ENCODE data around the gene DCTPP1. TPM values are rescaled to one million over a fixed set of nuclear protein-coding genes. Genes with fewer than 3 reads are reported as not detected.

Gene DCTPP1
- total RNA-seq, 1 experiment from 2014 or later = 120 TPM

DNA sequence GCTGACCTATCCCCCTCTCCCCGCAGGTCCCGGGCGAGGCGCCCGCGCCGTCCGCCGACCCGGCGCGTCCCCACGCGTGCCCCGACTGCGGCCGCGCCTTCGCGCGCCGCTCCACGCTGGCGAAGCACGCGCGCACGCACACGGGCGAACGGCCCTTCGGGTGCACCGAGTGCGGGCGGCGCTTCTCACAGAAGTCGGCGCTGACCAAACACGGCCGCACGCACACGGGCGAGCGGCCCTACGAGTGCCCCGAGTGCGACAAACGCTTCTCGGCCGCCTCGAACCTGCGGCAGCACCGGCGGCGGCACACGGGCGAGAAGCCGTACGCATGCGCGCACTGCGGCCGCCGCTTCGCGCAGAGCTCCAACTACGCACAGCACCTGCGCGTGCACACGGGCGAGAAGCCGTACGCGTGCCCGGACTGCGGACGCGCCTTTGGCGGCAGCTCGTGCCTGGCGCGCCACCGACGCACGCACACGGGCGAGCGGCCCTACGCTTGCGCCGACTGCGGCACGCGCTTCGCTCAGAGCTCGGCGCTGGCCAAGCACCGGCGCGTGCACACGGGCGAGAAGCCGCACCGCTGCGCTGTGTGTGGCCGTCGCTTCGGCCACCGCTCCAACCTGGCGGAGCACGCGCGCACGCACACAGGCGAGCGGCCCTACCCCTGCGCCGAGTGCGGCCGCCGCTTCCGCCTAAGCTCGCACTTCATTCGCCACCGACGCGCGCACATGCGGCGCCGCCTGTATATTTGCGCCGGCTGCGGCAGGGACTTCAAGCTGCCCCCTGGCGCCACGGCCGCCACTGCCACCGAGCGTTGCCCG, 12.1 kb downstream of the DCTPP1 start:
- H3K27me3 Mint-ChIP-seq (ENCODE audit: unreplicated experiment) = no peaks in the 10 kb centered on the region
- no TSS peak for BruUV-seq (replicated peaks)
- peak overlapping the region; percentile 64 for H3K4me3 Mint-ChIP-seq (ENCODE audit: low read depth, unreplicated experiment)
- H3K4me1 Mint-ChIP-seq (ENCODE audit: low read depth, unreplicated experiment) = peaks cover 26% of the 10 kb centered on the region
- intact Hi-C loops (cut with micrococcal nuclease; ENCODE audit: unreplicated experiment) = no loop called here
- DNase-seq = peak; percentile 94
- TF ChIP-seq, protein P1, sequence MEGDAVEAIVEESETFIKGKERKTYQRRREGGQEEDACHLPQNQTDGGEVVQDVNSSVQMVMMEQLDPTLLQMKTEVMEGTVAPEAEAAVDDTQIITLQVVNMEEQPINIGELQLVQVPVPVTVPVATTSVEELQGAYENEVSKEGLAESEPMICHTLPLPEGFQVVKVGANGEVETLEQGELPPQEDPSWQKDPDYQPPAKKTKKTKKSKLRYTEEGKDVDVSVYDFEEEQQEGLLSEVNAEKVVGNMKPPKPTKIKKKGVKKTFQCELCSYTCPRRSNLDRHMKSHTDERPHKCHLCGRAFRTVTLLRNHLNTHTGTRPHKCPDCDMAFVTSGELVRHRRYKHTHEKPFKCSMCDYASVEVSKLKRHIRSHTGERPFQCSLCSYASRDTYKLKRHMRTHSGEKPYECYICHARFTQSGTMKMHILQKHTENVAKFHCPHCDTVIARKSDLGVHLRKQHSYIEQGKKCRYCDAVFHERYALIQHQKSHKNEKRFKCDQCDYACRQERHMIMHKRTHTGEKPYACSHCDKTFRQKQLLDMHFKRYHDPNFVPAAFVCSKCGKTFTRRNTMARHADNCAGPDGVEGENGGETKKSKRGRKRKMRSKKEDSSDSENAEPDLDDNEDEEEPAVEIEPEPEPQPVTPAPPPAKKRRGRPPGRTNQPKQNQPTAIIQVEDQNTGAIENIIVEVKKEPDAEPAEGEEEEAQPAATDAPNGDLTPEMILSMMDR (IDR thresholded peaks at IDR 0.05; ENCODE audit: unreplicated experiment) = peak; percentile 24
- H3K27ac Mint-ChIP-seq (ENCODE audit: unreplicated experiment) = no peak overlapping the region
- peaks cover 64% of the 10 kb centered on the region for H3K36me3 Mint-ChIP-seq (ENCODE audit: insufficient read depth, unreplicated experiment)
- CTCF ChIA-PET = interaction anchor here (0.5 to 2.6 kb wide), 12 partner anchors 8 to 353 kb away, joined by 3 to 33 read pairs (median 6); partner anchors contain the start of genes DCTPP1 and ZNF771
- H3K9me3 Mint-ChIP-seq (ENCODE audit: low read depth, unreplicated experiment) = no peaks in the 10 kb centered on the region

DNA sequence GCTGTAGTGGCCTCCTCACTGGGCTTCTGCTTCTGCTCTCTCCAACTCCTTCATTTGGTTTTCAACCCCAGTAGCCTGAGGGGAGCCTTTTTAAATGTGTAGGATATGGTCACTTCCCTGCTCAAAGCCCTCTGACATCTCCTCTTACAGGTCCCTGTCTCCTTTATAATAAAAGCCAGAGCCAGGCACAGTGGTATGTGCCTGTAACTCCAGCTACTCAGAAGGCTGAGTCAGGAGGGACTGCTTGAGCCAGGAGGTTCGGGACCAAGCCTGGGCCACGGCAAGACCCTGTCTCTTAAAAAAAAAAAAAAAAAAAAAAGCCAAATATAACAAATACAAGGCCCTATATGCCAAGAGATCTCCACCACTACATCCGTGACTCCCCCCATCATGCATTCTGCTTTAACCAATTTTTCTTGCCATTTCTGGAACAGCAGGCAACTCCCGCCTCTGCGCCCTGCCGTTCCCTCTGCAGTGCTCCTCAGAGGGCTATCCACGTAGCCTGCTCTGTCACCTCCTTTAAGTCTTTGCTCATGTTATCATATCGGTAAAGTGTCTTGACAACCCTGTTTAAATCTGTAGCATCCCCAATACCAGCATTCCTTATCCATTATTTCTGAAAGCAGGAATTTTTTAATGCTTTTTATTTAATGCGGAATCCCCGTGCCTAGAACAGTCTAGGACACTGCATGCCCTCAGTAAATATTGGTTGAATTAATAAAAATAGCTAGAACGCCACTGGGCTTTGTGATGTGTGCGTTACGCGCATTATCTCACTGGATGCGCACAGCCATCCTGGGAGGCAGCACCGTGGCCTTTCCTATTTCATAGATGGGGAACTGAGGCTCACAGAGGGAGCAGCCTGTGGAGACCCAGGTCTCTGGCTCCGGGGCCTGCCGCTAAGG, 13.0 kb downstream of the DCTPP1 start:
- Mint-ChIP-seq H3K36me3 (ENCODE audit: insufficient read depth, unreplicated experiment) (peaks cover 69% of the 10 kb centered on the region), H3K4me1 (ENCODE audit: low read depth, unreplicated experiment) (peaks cover 34% of the 10 kb centered on the region), H3K9me3 (ENCODE audit: low read depth, unreplicated experiment) (no peaks in the 10 kb centered on the region), H3K27me3 (ENCODE audit: unreplicated experiment) (no peaks in the 10 kb centered on the region), H3K27ac (ENCODE audit: unreplicated experiment) (no peak overlapping the region), H3K4me3 (ENCODE audit: low read depth, unreplicated experiment) (peak overlapping the region; percentile 64)
- TF ChIP-seq, protein P1 (IDR thresholded peaks at IDR 0.05; ENCODE audit: unreplicated experiment) = no peak
- no TSS peak for BruUV-seq (replicated peaks)
- CTCF ChIA-PET = interaction anchor here (0.7 to 2.6 kb wide), 8 partner anchors 8 to 352 kb away, joined by 3 to 33 read pairs (median 6); partner anchors contain the start of gene DCTPP1
- DNase-seq = no peak
- intact Hi-C loops (cut with micrococcal nuclease; ENCODE audit: unreplicated experiment) = no loop called here

DNA sequence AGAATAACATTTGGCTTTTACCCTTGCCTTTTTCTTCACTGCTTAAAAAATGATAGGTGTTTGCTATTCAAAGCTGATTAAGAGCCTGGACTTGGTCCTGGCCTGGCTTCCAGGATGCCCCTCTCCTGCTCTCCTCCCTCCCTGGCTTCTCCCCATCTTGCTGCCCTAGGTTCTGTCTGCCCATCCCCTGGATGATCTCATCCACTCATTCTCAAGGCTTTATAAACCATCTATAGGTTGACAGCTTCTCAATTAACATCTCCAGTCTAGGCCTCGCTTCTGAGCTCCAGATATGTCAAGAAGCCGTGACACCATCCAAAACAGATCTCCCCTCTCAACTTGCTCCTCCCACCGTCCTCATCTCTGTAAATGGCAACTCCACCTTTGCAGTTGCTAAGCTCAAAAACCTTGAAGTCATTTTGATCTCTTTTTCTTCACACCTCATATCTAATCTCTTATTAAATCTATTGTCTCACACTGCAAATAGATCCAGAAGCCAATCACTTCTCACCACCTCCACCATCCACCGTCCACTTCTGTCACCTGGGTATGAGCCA, 13.7 kb downstream of the DCTPP1 start:
- no peak overlapping the region for H3K27ac Mint-ChIP-seq (ENCODE audit: unreplicated experiment)
- peaks cover 71% of the 10 kb centered on the region for H3K36me3 Mint-ChIP-seq (ENCODE audit: insufficient read depth, unreplicated experiment)
- H3K9me3 Mint-ChIP-seq (ENCODE audit: low read depth, unreplicated experiment) = no peaks in the 10 kb centered on the region
- CTCF ChIA-PET = no interaction called here
- peaks cover 38% of the 10 kb centered on the region for H3K4me1 Mint-ChIP-seq (ENCODE audit: low read depth, unreplicated experiment)
- BruUV-seq (replicated peaks) = no TSS peak
- no peaks in the 10 kb centered on the region for H3K27me3 Mint-ChIP-seq (ENCODE audit: unreplicated experiment)
- intact Hi-C loops (cut with micrococcal nuclease; ENCODE audit: unreplicated experiment) = no loop called here
- TF ChIP-seq, protein P1 (IDR thresholded peaks at IDR 0.05; ENCODE audit: unreplicated experiment) = no peak
- DNase-seq = no peak
- no peak overlapping the region for H3K4me3 Mint-ChIP-seq (ENCODE audit: low read depth, unreplicated experiment)

DNA sequence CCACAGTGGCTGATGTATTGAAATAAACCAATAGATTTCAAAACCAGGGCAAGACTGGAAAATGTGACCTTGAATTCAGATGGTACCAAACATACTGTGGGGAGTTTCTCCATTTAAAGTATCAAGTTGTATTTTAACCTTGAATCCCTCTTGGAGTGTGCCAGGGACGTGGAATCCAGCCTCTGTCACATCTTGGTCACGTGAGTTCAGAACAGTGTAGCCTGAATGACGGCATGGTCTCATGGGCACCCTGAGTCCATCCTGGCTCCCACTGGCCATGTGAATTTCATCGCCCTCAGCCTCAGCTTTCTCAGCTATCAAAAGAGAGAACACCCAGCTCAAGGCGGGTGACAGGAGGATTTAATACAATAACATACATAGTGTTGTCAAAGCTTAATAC, 15.7 kb downstream of the DCTPP1 start:
- peaks cover 53% of the 10 kb centered on the region for H3K4me1 Mint-ChIP-seq (ENCODE audit: low read depth, unreplicated experiment)
- no peak for DNase-seq
- TF ChIP-seq, protein P1 (IDR thresholded peaks at IDR 0.05; ENCODE audit: unreplicated experiment) = no peak
- no peaks in the 10 kb centered on the region for H3K9me3 Mint-ChIP-seq (ENCODE audit: low read depth, unreplicated experiment)
- H3K27me3 Mint-ChIP-seq (ENCODE audit: unreplicated experiment) = no peaks in the 10 kb centered on the region
- intact Hi-C loops (cut with micrococcal nuclease; ENCODE audit: unreplicated experiment) = no loop called here
- H3K36me3 Mint-ChIP-seq (ENCODE audit: insufficient read depth, unreplicated experiment) = peaks cover 71% of the 10 kb centered on the region
- CTCF ChIA-PET = interaction anchor here (0.7 kb wide), 1 partner anchor 9 kb away, joined by 3 read pairs; no protein-coding TSS in a partner anchor
- no TSS peak for BruUV-seq (replicated peaks)
- peak overlapping the region; percentile 15 for H3K4me3 Mint-ChIP-seq (ENCODE audit: low read depth, unreplicated experiment)
- peak overlapping the region; percentile 40 for H3K27ac Mint-ChIP-seq (ENCODE audit: unreplicated experiment)

Data from Calu3 (cell line).